ENCODE data around the gene SLC17A7. TPM values are rescaled to one million over a fixed set of nuclear protein-coding genes. Genes with fewer than 3 reads are reported as not detected.

Gene SLC17A7
- total RNA-seq = 0.12 and 0.54 TPM in 2 replicates

GRCh38 chr19:49441210-49441959, at the start of gene SLC17A7:
TSS of gene SLC17A7 (minus strand) at chr19:49441527. CDS start at chr19:49441379, 148 bp downstream.
- peak; percentile 82 for DNase-seq
- peaks cover 10% of the 10 kb centered on the region for H3K36me3 Mint-ChIP-seq (ENCODE audit: low read depth)
- peak within 1 kb of the TSS; percentile 89 for H3K4me3 Mint-ChIP-seq
- peaks cover 42% of the 10 kb centered on the region for H3K4me1 Mint-ChIP-seq
- intact Hi-C loops (cut with micrococcal nuclease) = loop anchor here (5.0 kb wide), 1 partner anchor 214 kb away; no protein-coding TSS in a partner anchor
- peak within 1 kb of the TSS; percentile 70 for H3K27ac Mint-ChIP-seq
- H3K9me3 Mint-ChIP-seq = no peaks in the 10 kb centered on the region
- H3K27me3 Mint-ChIP-seq = peaks cover 60% of the 10 kb centered on the region

- H3K27ac Mint-ChIP-seq = peak overlapping the region; percentile 98
- H3K9me3 Mint-ChIP-seq = peaks cover 4% of the 10 kb centered on the region
- peaks cover 42% of the 10 kb centered on the region for H3K4me1 Mint-ChIP-seq
- intact Hi-C loops (cut with micrococcal nuclease) = no loop called here
- peaks cover 73% of the 10 kb centered on the region for H3K36me3 Mint-ChIP-seq (ENCODE audit: low read depth)
- DNase-seq = no peak
- peaks cover 3% of the 10 kb centered on the region for H3K27me3 Mint-ChIP-seq
- peak overlapping the region; percentile 98 for H3K4me3 Mint-ChIP-seq
Observed at GRCh38 chr19:49490287-49491029, 49.1 kb upstream of the SLC17A7 start.

- intact Hi-C loops (cut with micrococcal nuclease) = loop anchor here (5.0 kb wide), 1 partner anchor 37 kb away; the partner anchor contains the start of genes ALDH16A1 and PIH1D1
- H3K27ac Mint-ChIP-seq = peak overlapping the region; percentile 98
- peaks cover 75% of the 10 kb centered on the region for H3K36me3 Mint-ChIP-seq (ENCODE audit: low read depth)
- peaks cover 39% of the 10 kb centered on the region for H3K4me1 Mint-ChIP-seq
- peaks cover 3% of the 10 kb centered on the region for H3K27me3 Mint-ChIP-seq
- peak; percentile 64 for DNase-seq
- H3K4me3 Mint-ChIP-seq = peak overlapping the region; percentile 98
- H3K9me3 Mint-ChIP-seq = peaks cover 4% of the 10 kb centered on the region
Observed at GRCh38 chr19:49489601-49490167, 48.4 kb upstream of the SLC17A7 start.

- Mint-ChIP-seq H3K27me3 (peaks cover 3% of the 10 kb centered on the region), H3K9me3 (peaks cover 4% of the 10 kb centered on the region), H3K4me1 (peaks cover 39% of the 10 kb centered on the region), H3K4me3 (peak overlapping the region; percentile 98), H3K36me3 (ENCODE audit: low read depth) (peaks cover 79% of the 10 kb centered on the region), H3K27ac (peak overlapping the region; percentile 98)
- peak; percentile 74 for DNase-seq
- intact Hi-C loops (cut with micrococcal nuclease) = loop anchor here (5.0 kb wide), 1 partner anchor 37 kb away; the partner anchor contains the start of genes ALDH16A1 and PIH1D1
Observed at GRCh38 chr19:49488863-49489537, 47.7 kb upstream of the SLC17A7 start.

- peaks cover 38% of the 10 kb centered on the region for H3K4me1 Mint-ChIP-seq
Observed at GRCh38 chr19:49488046-49488862, 46.9 kb upstream of the SLC17A7 start.

GRCh38 chr19:49487277-49488045, 46.1 kb upstream of the SLC17A7 start, which contains the start of gene RPL13A:
TSS of gene RPL13A (plus strand) at chr19:49487608. CDS start at chr19:49487630, 22 bp downstream.
- peak within 1 kb of the TSS; percentile 98 for H3K27ac Mint-ChIP-seq
- DNase-seq = peak; percentile 100
- peaks cover 31% of the 10 kb centered on the region for H3K4me1 Mint-ChIP-seq
- peaks cover 4% of the 10 kb centered on the region for H3K9me3 Mint-ChIP-seq
- peak within 1 kb of the TSS; percentile 98 for H3K4me3 Mint-ChIP-seq
- H3K27me3 Mint-ChIP-seq = peaks cover 3% of the 10 kb centered on the region
- intact Hi-C loops (cut with micrococcal nuclease) = loop anchor here (1.0 to 5.0 kb wide), 2 partner anchors 9 to 35 kb away; partner anchors contain the start of genes ALDH16A1, PIH1D1 and RPS11
- H3K36me3 Mint-ChIP-seq (ENCODE audit: low read depth) = peaks cover 74% of the 10 kb centered on the region

More at GRCh38 chr19:49488046-49488862, 46.9 kb upstream of the SLC17A7 start:
- Mint-ChIP-seq H3K36me3 (ENCODE audit: low read depth) (peaks cover 78% of the 10 kb centered on the region), H3K9me3 (peaks cover 4% of the 10 kb centered on the region), H3K4me3 (peak overlapping the region; percentile 98), H3K27me3 (peaks cover 3% of the 10 kb centered on the region), H3K27ac (peak overlapping the region; percentile 98)
- DNase-seq = no peak
- intact Hi-C loops (cut with micrococcal nuclease) = loop anchor here (5.0 kb wide), 1 partner anchor 36 kb away; the partner anchor contains the start of genes ALDH16A1 and PIH1D1

- DNase-seq = no peak
- Mint-ChIP-seq H3K9me3 (peaks cover 4% of the 10 kb centered on the region), H3K36me3 (ENCODE audit: low read depth) (peaks cover 70% of the 10 kb centered on the region), H3K27ac (peak overlapping the region; percentile 98), H3K4me1 (peaks cover 27% of the 10 kb centered on the region), H3K4me3 (peak overlapping the region; percentile 98), H3K27me3 (peaks cover 3% of the 10 kb centered on the region)
- intact Hi-C loops (cut with micrococcal nuclease) = loop anchor here (1.0 to 5.0 kb wide), 2 partner anchors 10 to 34 kb away; partner anchors contain the start of genes ALDH16A1, PIH1D1 and RPS11
Observed at GRCh38 chr19:49486710-49487276, 45.5 kb upstream of the SLC17A7 start.

GRCh38 chr19:49486232-49486631, 44.9 kb upstream of the SLC17A7 start:
- Mint-ChIP-seq H3K27me3 (peaks cover 3% of the 10 kb centered on the region), H3K36me3 (ENCODE audit: low read depth) (peaks cover 67% of the 10 kb centered on the region), H3K27ac (peak overlapping the region; percentile 86), H3K4me3 (peak overlapping the region; percentile 43), H3K9me3 (peaks cover 4% of the 10 kb centered on the region), H3K4me1 (peaks cover 27% of the 10 kb centered on the region)
- intact Hi-C loops (cut with micrococcal nuclease) = loop anchor here (5.0 kb wide), 1 partner anchor 34 kb away; the partner anchor contains the start of genes ALDH16A1 and PIH1D1
- DNase-seq = peak; percentile 63

GRCh38 chr19:49481020-49481683, 39.8 kb upstream of the SLC17A7 start:
- H3K27ac Mint-ChIP-seq = peak overlapping the region; percentile 41
- H3K4me3 Mint-ChIP-seq = no peak overlapping the region
- no peak for DNase-seq
- intact Hi-C loops (cut with micrococcal nuclease) = no loop called here
- no peaks in the 10 kb centered on the region for H3K9me3 Mint-ChIP-seq
- H3K27me3 Mint-ChIP-seq = no peaks in the 10 kb centered on the region
- peaks cover 43% of the 10 kb centered on the region for H3K36me3 Mint-ChIP-seq (ENCODE audit: low read depth)
- peaks cover 15% of the 10 kb centered on the region for H3K4me1 Mint-ChIP-seq

GRCh38 chr19:49479975-49480628, 38.8 kb upstream of the SLC17A7 start:
- Mint-ChIP-seq H3K9me3 (no peaks in the 10 kb centered on the region), H3K4me3 (no peak overlapping the region), H3K27me3 (no peaks in the 10 kb centered on the region), H3K4me1 (peaks cover 23% of the 10 kb centered on the region), H3K36me3 (ENCODE audit: low read depth) (peaks cover 39% of the 10 kb centered on the region), H3K27ac (peak overlapping the region; percentile 15)
- intact Hi-C loops (cut with micrococcal nuclease) = no loop called here
- no peak for DNase-seq
